Measurements from ENCODE around the gene FIS1.
"Not testable (repeated sequence)": the region's sequence is repeated elsewhere in the genome, so short reads cannot be mapped to it uniquely, and the experiment has no call there.

Gene FIS1

GRCh38 chr7:101285171-101285570 lies 40.3 kb upstream of the FIS1 start:
- no peak for DNase-seq (ENCODE audit: insufficient read length, low spot score)
- no peak for TF ChIP-seq PAX5 (IDR thresholded peaks at IDR 0.05; ENCODE audit: insufficient read depth, low read length, severe bottlenecking)
- no peak for TF ChIP-seq POU2F2 (IDR thresholded peaks at IDR 0.05; ENCODE audit: low read depth, low read length)
- TF ChIP-seq POLR2AphosphoS5 (IDR thresholded peaks at IDR 0.05; ENCODE audit: low read depth, low read length): no peak
- TF ChIP-seq TAF1 (IDR thresholded peaks at IDR 0.05; ENCODE audit: low read depth, low read length): no peak
- no peak for TF ChIP-seq SPI1 (IDR thresholded peaks at IDR 0.05; ENCODE audit: low read depth, low read length)
- TF ChIP-seq POLR2A (IDR thresholded peaks at IDR 0.05; ENCODE audit: low read depth, low read length): no peak
- no peak for FAIRE-seq

GRCh38 chr7:101280912-101281311 lies 36.0 kb upstream of the FIS1 start:
- not testable (repeated sequence) for DNase-seq (ENCODE audit: insufficient read length, low spot score); FAIRE-seq

GRCh38 chr7:101278461-101279292 lies 33.8 kb upstream of the FIS1 start:
- FAIRE-seq: no peak
- TF ChIP-seq PAX5 (IDR thresholded peaks at IDR 0.05; ENCODE audit: insufficient read depth, low read length, severe bottlenecking) (no peak), SPI1 (IDR thresholded peaks at IDR 0.05; ENCODE audit: low read depth, low read length) (no peak), POLR2A (IDR thresholded peaks at IDR 0.05; ENCODE audit: low read depth, low read length) (no peak), POU2F2 (IDR thresholded peaks at IDR 0.05; ENCODE audit: low read depth, low read length) (no peak), POLR2AphosphoS5 (IDR thresholded peaks at IDR 0.05; ENCODE audit: low read depth, low read length) (no peak), TAF1 (IDR thresholded peaks at IDR 0.05; ENCODE audit: low read depth, low read length) (no peak)

GRCh38 chr7:101277155-101277554 lies 32.3 kb upstream of the FIS1 start:
- TF ChIP-seq POLR2AphosphoS5 (IDR thresholded peaks at IDR 0.05; ENCODE audit: low read depth, low read length) (no peak), POLR2A (IDR thresholded peaks at IDR 0.05; ENCODE audit: low read depth, low read length) (no peak), TAF1 (IDR thresholded peaks at IDR 0.05; ENCODE audit: low read depth, low read length) (no peak), PAX5 (IDR thresholded peaks at IDR 0.05; ENCODE audit: insufficient read depth, low read length, severe bottlenecking) (no peak), POU2F2 (IDR thresholded peaks at IDR 0.05; ENCODE audit: low read depth, low read length) (no peak), SPI1 (IDR thresholded peaks at IDR 0.05; ENCODE audit: low read depth, low read length) (no peak)
- DNase-seq (ENCODE audit: insufficient read length, low spot score) (no peak), FAIRE-seq (no peak)

More at GRCh38 chr7:101278461-101279292, 33.8 kb upstream of the FIS1 start:
- no peak for DNase-seq (ENCODE audit: insufficient read length, low spot score)

- FAIRE-seq (no peak), DNase-seq (ENCODE audit: insufficient read length, low spot score) (no peak)
- TF ChIP-seq TAF1 (IDR thresholded peaks at IDR 0.05; ENCODE audit: low read depth, low read length) (no peak), POU2F2 (IDR thresholded peaks at IDR 0.05; ENCODE audit: low read depth, low read length) (no peak), PAX5 (IDR thresholded peaks at IDR 0.05; ENCODE audit: insufficient read depth, low read length, severe bottlenecking) (no peak), POLR2A (IDR thresholded peaks at IDR 0.05; ENCODE audit: low read depth, low read length) (no peak), SPI1 (IDR thresholded peaks at IDR 0.05; ENCODE audit: low read depth, low read length) (no peak), POLR2AphosphoS5 (IDR thresholded peaks at IDR 0.05; ENCODE audit: low read depth, low read length) (no peak)
Measured at GRCh38 chr7:101273206-101273605, 28.3 kb upstream of the FIS1 start.

- no peak for FAIRE-seq
- TF ChIP-seq POLR2A (IDR thresholded peaks at IDR 0.05; ENCODE audit: low read depth, low read length) (no peak), SPI1 (IDR thresholded peaks at IDR 0.05; ENCODE audit: low read depth, low read length) (no peak), TAF1 (IDR thresholded peaks at IDR 0.05; ENCODE audit: low read depth, low read length) (no peak), PAX5 (IDR thresholded peaks at IDR 0.05; ENCODE audit: insufficient read depth, low read length, severe bottlenecking) (no peak), POU2F2 (IDR thresholded peaks at IDR 0.05; ENCODE audit: low read depth, low read length) (no peak), POLR2AphosphoS5 (IDR thresholded peaks at IDR 0.05; ENCODE audit: low read depth, low read length) (no peak)
Measured at GRCh38 chr7:101271021-101271420, 26.1 kb upstream of the FIS1 start.

GRCh38 chr7:101269664-101270063 lies 24.8 kb upstream of the FIS1 start:
- TF ChIP-seq POU2F2 (IDR thresholded peaks at IDR 0.05; ENCODE audit: low read depth, low read length) (no peak), POLR2AphosphoS5 (IDR thresholded peaks at IDR 0.05; ENCODE audit: low read depth, low read length) (no peak), SPI1 (IDR thresholded peaks at IDR 0.05; ENCODE audit: low read depth, low read length) (no peak), POLR2A (IDR thresholded peaks at IDR 0.05; ENCODE audit: low read depth, low read length) (no peak)
- DNase-seq (ENCODE audit: insufficient read length, low spot score) (no peak), FAIRE-seq (no peak)

More at GRCh38 chr7:101271021-101271420, 26.1 kb upstream of the FIS1 start:
- DNase-seq (ENCODE audit: insufficient read length, low spot score): no peak

GRCh38 chr7:101265622-101266516 lies 21.0 kb upstream of the FIS1 start:
- TF ChIP-seq POU2F2 (IDR thresholded peaks at IDR 0.05; ENCODE audit: low read depth, low read length) (no peak), TAF1 (IDR thresholded peaks at IDR 0.05; ENCODE audit: low read depth, low read length) (no peak), POLR2AphosphoS5 (IDR thresholded peaks at IDR 0.05; ENCODE audit: low read depth, low read length) (no peak), PAX5 (IDR thresholded peaks at IDR 0.05; ENCODE audit: insufficient read depth, low read length, severe bottlenecking) (no peak), SPI1 (IDR thresholded peaks at IDR 0.05; ENCODE audit: low read depth, low read length) (no peak), POLR2A (IDR thresholded peaks at IDR 0.05; ENCODE audit: low read depth, low read length) (no peak)
- DNase-seq (ENCODE audit: insufficient read length, low spot score) (no peak), FAIRE-seq (no peak)

- FAIRE-seq: not testable (repeated sequence)
Measured at GRCh38 chr7:101264102-101264706, 19.3 kb upstream of the FIS1 start.

More at GRCh38 chr7:101264102-101264706, 19.3 kb upstream of the FIS1 start:
- not testable (repeated sequence) for DNase-seq (ENCODE audit: insufficient read length, low spot score)

Measured in GM12891 (cell line).